ENCODE measurements around the gene PPP1R12C.

DNA sequence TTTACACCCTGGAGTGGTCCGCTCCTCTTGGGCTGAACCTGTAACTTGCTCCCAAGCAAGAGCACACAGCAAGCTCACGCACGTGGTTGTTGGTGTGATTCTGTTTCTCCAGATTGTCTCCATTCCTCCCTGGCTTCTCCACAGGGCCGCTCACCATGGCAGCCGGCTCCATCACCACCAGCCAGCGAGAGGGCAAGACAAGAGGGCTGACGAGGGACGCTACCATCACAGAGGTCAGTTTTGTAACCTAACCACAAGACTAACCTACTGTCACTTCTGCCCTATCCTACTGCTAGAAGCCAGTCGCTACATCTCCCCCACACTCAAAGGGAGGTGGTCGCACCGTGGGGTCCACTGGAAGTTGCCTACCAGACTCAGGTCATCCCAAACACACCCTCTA, 74.7 kb downstream of the PPP1R12C start:
- TF ChIP-seq CTCF (IDR thresholded peaks at IDR 0.05 in 4 of 5, conservative IDR thresholded peaks at IDR 0.05 in 1 of 5) (no peak), POLR2A (IDR thresholded peaks at IDR 0.05) (no peak)

Measured in gastrocnemius medialis (tissue), 4 donors.